Gastrocnemius medialis (tissue), 4 donors: ENCODE measurements around the gene FANCC. TPM values are rescaled to one million over a fixed set of nuclear protein-coding genes. Genes with fewer than 3 reads are reported as not detected.

Source experiments
- ATAC-seq, 2 donors: fragments of 150-250 bp; one replicate each; pipeline ENCODE4 v1.9.1; 2016
- DNase-seq, 2 donors: peaks; one replicate each; pipeline ENCODE4 v3.0.0-alpha.2; 2019
- H3K27ac ChIP-seq, 4 donors: fragments of 200-600 bp; sonication (generic); 1 replicate in 1 of 4; 2 replicates in 3 of 4; pipeline ENCODE4 v1.5.1; 2016 to 2018; ENCODE audit warnings: mild to moderate bottlenecking in 2 of 4, moderate library complexity in 1 of 4
- H3K27me3 ChIP-seq, 3 donors: fragments of 200-600 bp; sonication (generic) in 2 of 3; 1 replicate in 1 of 3; 2 replicates in 2 of 3; pipeline versions ENCODE4 v1.5.1 to v1.6.0; 2016 to 2019; ENCODE audit warnings: mild to moderate bottlenecking in 1 of 3, moderate library complexity in 1 of 3
- H3K36me3 ChIP-seq, 2 donors: fragments of 200-600 bp; sonication (generic) in 1 of 2; one replicate each; pipeline ENCODE4 v1.5.1; 2017 to 2018
- H3K4me1 ChIP-seq, 2 donors: fragments of 200-600 bp; sonication (generic) in 1 of 2; one replicate each; pipeline ENCODE4 v1.5.1; 2016 to 2017; ENCODE audit warnings: mild to moderate bottlenecking in 2 of 2
- H3K4me3 ChIP-seq, 4 donors: fragments of 200-600 bp; sonication (generic) in 3 of 4; 1 replicate in 1 of 4; 2 replicates in 3 of 4; pipeline ENCODE4 v1.5.1; 2016 to 2019; ENCODE audit warnings: mild to moderate bottlenecking in 2 of 4
- H3K9me3 ChIP-seq, 3 donors: fragments of 200-600 bp; sonication (generic) in 2 of 3; 1 replicate in 1 of 3; 2 replicates in 2 of 3; pipeline ENCODE4 v1.5.1; 2016 to 2019
- CTCF ChIP-seq, 5 experiments: fragments of 450-650 bp in 3 of 5; fragments of 200-600 bp in 2 of 5; sonication (generic) in 2 of 5; IDR thresholded peaks in 4 of 5; conservative IDR thresholded peaks in 1 of 5; 1 replicate in 4 of 5; 2 replicates in 1 of 5; pipeline ENCODE4 v1.5.1; 2016 to 2019; ENCODE audit warnings: antibody characterized with exemption in 5 of 5, mild to moderate bottlenecking in 3 of 5, moderate library complexity in 3 of 5
- POLR2A ChIP-seq, 2 donors: fragments of 450-650 bp; IDR thresholded peaks; one replicate each; pipeline ENCODE4 v1.6.1; 2017; ENCODE audit warnings: antibody characterized with exemption in 2 of 2, mild to moderate bottlenecking in 2 of 2, moderate library complexity in 2 of 2
- in situ Hi-C, 4 donors: fragments of 200-750 bp; cut with MboI; loops; one replicate each; pipeline versions ENCODE4 v1.15.0 to v1.8.0; 2017; ENCODE audit warnings: low sequenced_read_pairs in 4 of 4
- intact Hi-C: fragments of 100-400 bp; cut with DNase I; formaldehyde crosslinking; loops from one replicate; pipeline ENCODE4 v1.15.1; 2023; ENCODE audit warnings: low total_unique reads
- total RNA-seq, 4 donors: library from RNA; depleted of rRNA; stranded (reverse); fragments of >200 nt; gene quantifications; one replicate each; pipeline versions ENCODE4 v1.1.0 to v1.2.3, GENCODE V29; 2016

The FANCC gene
- total RNA-seq, 4 donors from 2014 or later, result 1.2 to 4.8 (median 2.5) TPM

DNA sequence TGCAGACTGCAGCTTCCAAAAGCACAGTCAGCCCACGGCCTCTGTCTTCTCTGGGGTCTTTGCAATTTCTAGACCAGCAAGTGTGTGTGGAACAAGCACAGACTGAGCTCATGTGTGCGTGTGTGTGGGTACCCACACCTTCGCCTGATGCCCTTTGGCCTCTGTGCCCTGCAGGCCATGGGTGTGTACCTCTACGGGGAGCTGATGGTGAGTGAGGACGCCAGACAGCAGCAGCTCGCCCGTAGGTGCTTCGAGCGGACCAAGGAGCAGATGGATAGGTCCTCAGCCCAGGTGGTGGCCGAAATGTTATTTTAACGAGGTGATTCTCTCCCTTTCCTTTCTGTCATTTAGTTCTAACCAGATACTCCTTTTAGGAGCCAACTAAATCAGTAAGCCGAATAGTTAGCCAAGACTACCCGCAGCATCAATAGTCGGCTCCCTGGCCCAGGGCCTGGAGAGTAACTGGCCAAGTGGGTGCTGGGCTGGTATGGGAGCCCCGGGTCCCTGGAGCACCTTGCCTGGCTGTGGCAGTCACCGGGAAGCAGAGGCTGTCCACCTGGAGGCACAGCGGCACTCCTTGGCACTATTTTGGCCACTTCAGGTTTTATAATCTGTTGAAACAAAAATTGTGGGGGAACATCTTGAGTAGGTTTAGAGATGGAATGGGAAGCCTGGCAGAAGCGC lies 235.0 kb downstream of the FANCC start:
- Histone ChIP-seq H3K27ac (peak overlapping the region; percentile 42 to 96 (median 91)), H3K27me3 (no peaks in the 10 kb centered on the region), H3K36me3 (peaks cover 0 to 19% of the 10 kb centered on the region in 2 donors), H3K4me1 (peaks cover 77 to 80% of the 10 kb centered on the region in 2 donors), H3K4me3 (no peak overlapping the region), H3K9me3 (no peaks in the 10 kb centered on the region)
- intact Hi-C loops, result no loop called here
- DNase-seq (peak in 1 of 2 donors; percentile 15), ATAC-seq (no peak)
- in situ Hi-C loops, result no loop called here
- TF ChIP-seq CTCF (IDR thresholded peaks at IDR 0.05 in 4 of 5, conservative IDR thresholded peaks at IDR 0.05 in 1 of 5), result no peak
- TF ChIP-seq POLR2A (IDR thresholded peaks at IDR 0.05), result no peak

- Histone ChIP-seq H3K9me3 (no peaks in the 10 kb centered on the region), H3K4me3 (no peak overlapping the region), H3K27me3 (no peaks in the 10 kb centered on the region), H3K4me1 (peaks cover 83% of the 10 kb centered on the region in 2 donors), H3K27ac (peak overlapping the region; percentile 42 to 96 (median 91)), H3K36me3 (peaks cover 0 to 18% of the 10 kb centered on the region in 2 donors)
- no peak for ATAC-seq
- peak in 1 of 2 donors; percentile 27 for DNase-seq
- TF ChIP-seq POLR2A (IDR thresholded peaks at IDR 0.05) (no peak), CTCF (IDR thresholded peaks at IDR 0.05 in 4 of 5, conservative IDR thresholded peaks at IDR 0.05 in 1 of 5) (no peak)
- in situ Hi-C loops, result no loop called here
- intact Hi-C loops, result no loop called here
Observed at GRCh38 chr9:95081998-95082397, 235.5 kb downstream of the FANCC start.

- Histone ChIP-seq H3K9me3 (no peaks in the 10 kb centered on the region), H3K27ac (peak overlapping the region; percentile 42 to 96 (median 91)), H3K27me3 (no peaks in the 10 kb centered on the region), H3K36me3 (peaks cover 0 to 13% of the 10 kb centered on the region in 2 donors), H3K4me3 (no peak overlapping the region), H3K4me1 (peaks cover 84 to 90% of the 10 kb centered on the region in 2 donors)
- ATAC-seq (no peak), DNase-seq (peak in 1 of 2 donors; percentile 36)
- TF ChIP-seq POLR2A (IDR thresholded peaks at IDR 0.05) (no peak), CTCF (IDR thresholded peaks at IDR 0.05 in 4 of 5, conservative IDR thresholded peaks at IDR 0.05 in 1 of 5) (no peak)
- intact Hi-C loops, result no loop called here
- in situ Hi-C loops, result no loop called here
Observed at GRCh38 chr9:95080961-95081647, 236.4 kb downstream of the FANCC start.

- peak overlapping the region; percentile 85 to 96 (median 91) for H3K27ac ChIP-seq
- peaks cover 82 to 87% of the 10 kb centered on the region in 2 donors for H3K4me1 ChIP-seq
- H3K36me3 ChIP-seq, result peaks cover 0 to 13% of the 10 kb centered on the region in 2 donors
- no peak for ATAC-seq
- intact Hi-C loops (loop anchor here (5.0 to 10.0 kb wide), 2 partner anchors 43 to 395 kb away; no protein-coding TSS in a partner anchor), in situ Hi-C loops (no loop called here)
- H3K27me3 ChIP-seq, result no peaks in the 10 kb centered on the region
- peak in 1 of 2 donors; percentile 11 for DNase-seq
- no peak overlapping the region for H3K4me3 ChIP-seq
- no peaks in the 10 kb centered on the region for H3K9me3 ChIP-seq
- no peak for TF ChIP-seq CTCF (IDR thresholded peaks at IDR 0.05 in 4 of 5, conservative IDR thresholded peaks at IDR 0.05 in 1 of 5)
- no peak for TF ChIP-seq POLR2A (IDR thresholded peaks at IDR 0.05)
Observed at GRCh38 chr9:95079461-95079860, 238.0 kb downstream of the FANCC start.
